HG03108 (cell line): ENCODE results near the gene PCSK6.
"Not testable (repeated sequence)": the region's sequence is repeated elsewhere in the genome, so short reads cannot be mapped to it uniquely, and the experiment has no call there.

Experiments used
- ATAC-seq: cut with Tn5 transposase; IDR thresholded peaks from one replicate; pipeline ENCODE4 v1.9.1; 2021; ENCODE audit warnings: moderate library complexity; ENCODE audit not compliant: unreplicated experiment

PCSK6 gene

DNA sequence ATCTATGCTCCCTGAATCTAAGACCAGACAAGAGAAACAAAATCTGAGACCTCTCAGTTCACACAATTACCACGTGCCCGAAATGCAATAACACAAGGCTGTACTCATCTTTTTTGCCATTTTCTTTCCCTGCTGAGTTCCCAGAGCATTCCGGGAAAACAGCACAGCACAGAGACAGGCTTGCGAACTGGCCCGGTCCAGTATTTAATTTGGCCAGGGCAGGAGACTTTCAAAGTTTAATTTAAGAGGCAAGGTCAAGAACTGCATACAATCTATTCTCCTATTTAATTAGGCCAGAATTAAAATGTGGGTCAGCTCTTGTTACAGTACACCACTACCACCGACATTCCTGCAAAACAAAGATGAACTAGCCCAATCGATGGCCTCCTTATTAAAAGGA, 107.0 kb downstream of the PCSK6 start:
- no peak for ATAC-seq

DNA sequence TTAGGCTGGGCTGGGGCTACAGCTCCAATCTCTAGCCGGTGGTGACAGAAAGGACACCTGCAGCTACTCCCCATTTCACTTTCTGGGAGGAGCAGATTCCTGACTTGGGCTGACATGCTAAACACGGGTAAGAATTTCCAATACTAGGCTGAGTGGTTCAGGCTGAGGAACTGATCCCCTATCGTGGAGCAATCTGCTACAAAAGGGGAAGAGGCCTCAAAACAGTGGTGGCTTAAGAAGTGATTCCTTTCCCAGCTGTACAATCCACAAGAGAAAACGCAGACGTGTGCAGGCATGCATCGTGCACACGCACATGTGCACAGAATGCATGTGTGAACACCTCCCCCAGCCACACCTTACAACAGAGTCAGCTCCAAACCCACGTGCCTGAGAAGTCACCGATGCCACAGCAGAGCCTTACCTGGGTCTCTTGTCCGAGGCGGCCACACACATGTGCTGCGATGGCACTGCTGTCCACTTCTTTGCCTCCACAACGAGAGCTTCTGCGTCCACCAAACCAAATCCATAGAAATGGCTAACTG, 107.8 kb downstream of the PCSK6 start:
- ATAC-seq = no peak

DNA sequence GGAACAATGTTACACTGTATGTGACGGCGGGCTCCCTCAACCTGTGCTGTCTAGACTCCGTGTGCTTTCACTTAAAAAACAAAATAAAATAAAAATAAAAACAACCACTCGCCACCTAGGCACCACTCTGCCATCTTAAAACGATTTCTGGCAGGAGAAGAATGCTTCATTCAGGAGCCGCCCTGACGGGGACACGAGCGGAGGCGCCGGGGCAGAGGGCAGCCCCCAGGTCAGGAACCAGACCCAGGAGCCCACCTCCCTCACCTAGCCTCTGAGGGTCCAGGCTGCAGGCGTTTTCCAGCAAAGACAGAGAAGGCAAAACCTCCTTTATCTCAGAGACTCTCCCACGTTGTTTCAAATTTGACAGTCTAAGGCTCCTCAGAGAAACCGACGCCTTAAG, 109.4 kb downstream of the PCSK6 start:
- ATAC-seq = no peak

DNA sequence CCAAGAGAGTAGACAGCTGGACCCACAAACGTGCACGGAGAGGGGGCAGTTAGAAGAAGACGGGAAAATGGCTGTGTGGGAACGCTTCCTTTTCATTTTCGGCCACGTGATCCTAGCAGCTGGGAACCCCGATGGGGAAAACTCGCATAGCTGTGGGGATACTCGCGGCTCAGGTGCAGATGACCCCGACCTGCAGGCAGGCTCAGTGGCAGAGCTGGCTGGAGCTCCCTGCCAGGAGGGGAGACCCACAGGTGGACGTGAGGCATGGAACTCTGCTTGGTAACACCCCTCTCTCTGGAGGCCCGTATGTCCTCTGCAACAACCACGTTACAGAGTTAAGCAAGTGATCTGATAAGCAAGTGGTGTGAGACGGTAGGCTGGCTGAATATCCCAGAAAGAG, 109.9 kb downstream of the PCSK6 start:
- no peak for ATAC-seq

DNA sequence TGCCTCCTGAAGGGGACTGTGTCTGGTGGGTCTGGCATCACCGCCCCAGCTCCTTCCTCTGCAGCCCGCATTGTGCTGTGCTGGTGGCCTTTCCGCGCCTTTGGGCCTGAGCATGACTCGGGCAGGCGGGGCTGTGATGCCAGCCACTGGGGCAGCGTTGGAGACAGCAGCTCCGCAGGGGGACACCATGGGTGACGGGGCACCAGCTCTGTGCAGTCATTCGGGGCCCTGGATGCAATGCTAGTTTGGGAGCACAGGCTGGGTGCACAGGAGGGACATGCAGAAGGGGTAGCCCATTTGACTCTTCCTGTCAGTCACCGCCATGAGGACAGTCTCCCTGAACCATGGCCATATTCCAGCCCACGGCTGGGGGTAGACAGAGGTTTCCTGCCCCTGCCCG, 110.6 kb downstream of the PCSK6 start:
- no peak for ATAC-seq

DNA sequence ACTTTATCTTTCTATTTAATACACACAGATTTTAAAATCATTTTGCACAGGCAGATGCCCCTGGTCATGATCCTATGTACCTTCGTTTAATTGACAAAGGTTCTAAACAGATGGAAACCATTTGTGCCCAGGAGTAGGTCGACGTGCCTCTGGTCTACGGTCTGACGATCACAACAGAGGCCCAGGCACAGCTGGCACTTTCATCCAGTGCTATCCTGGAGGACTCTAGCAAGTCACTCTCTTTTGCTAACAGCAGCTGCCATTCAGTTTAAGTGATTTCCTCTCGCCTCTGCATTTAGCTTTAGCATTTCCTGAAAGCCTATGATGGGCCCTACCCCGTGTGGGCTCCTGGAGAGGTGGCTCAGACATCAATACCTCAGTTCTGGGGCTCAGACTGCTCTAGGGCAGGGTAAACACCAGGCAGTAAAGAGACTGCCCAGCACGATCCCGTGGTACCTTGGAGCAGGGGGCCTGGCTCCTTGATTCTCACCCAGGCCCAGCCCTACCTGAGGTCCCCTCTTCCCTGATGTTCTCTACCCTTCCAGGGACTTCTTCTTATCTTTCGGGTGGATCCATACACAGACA, 111.2 kb downstream of the PCSK6 start:
- ATAC-seq = no peak

DNA sequence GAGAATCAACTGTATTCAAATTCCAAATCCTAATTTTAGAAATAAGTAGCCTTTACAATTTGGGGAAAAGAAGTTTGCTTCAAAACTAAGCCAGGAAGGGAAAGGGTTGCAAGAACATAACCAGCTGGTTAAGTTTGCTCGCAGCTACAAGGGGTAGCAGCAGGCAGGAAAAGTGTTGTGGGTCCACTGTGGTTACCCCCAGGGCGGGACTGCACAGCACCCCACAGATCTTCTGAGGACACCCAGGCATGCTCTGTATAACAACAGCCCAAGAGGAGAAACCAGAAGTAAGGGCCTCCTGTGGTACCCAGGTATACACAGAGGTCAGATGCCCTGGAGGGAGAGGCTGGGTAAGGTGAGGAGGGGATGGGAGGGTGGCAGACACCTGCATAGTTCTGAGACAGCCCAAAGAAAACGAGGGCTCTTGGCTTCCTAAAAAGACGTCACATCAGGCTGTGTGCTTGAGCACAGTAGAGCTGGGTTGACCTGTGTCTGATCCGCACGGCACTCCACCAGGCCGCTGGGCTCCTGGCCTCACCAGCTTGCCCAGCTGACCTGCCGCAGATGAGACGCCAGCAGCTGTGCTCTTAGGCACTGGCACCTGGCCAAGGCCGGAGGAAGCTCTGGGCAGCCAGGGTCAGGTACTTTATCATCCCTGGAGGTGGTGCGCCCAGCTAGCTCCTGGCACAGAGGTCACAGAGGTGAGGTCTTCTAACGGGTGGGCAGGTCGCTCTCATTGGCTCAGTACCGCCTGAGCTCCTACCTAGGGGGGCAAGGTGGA, 112.7 kb downstream of the PCSK6 start:
- no peak for ATAC-seq

DNA sequence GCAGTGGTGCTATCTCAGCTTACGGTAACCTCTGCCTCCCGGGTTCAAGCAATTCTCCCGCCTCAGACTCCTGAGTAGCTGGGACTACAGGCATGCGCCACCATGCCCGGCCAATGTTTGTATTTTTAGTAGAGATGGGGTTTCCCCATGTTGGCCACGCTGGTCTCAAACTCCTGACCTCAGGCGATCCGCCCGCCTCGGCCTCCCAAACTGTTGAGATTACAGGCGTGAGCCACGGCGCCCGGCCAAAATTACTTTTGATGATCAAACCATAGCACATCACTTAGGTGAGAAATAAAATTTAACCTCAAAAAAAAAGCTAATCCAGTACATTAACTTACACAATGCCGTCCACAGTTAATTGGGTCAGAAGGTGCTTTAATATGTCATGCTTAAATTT, 114.5 kb downstream of the PCSK6 start:
- not testable (repeated sequence) for ATAC-seq

DNA sequence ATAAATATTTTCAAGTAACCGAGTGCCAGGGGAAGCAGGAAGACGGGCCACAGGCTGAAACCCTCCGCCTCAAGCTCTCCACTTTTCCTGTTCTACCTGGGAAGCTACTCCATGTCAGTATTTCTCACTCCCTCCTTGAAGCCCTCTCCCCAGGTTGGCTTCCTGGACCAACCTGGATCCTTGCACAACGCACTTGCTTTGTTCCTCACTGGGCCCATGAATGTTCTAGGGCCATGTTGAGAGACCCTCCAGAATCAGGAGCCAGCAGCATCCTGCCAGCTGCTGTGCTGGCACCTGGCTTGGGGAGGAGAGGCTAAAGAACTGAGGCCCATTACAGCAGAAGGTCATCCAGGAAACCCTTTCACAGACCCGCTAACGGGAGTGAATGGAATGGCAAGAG, 115.2 kb downstream of the PCSK6 start:
- ATAC-seq = no peak

DNA sequence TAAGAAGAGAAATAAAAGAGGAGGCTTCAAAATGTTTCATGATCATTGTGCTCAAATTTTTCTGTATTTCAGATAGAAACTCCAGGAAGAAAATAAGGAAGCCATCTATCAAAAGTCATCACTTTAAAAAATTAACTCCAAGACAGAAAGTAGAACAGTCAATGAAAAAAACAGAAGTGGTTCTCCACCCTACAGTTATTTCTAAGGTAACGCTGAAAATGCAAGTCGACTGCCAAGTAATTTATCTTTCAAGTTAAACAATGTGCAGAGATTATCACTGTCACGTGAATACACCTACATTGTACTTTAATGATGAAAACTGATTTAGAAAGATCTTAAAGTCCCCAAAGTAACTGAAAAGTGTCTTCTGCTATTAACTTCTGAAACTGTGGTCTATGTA, 115.9 kb downstream of the PCSK6 start:
- ATAC-seq = no peak

DNA sequence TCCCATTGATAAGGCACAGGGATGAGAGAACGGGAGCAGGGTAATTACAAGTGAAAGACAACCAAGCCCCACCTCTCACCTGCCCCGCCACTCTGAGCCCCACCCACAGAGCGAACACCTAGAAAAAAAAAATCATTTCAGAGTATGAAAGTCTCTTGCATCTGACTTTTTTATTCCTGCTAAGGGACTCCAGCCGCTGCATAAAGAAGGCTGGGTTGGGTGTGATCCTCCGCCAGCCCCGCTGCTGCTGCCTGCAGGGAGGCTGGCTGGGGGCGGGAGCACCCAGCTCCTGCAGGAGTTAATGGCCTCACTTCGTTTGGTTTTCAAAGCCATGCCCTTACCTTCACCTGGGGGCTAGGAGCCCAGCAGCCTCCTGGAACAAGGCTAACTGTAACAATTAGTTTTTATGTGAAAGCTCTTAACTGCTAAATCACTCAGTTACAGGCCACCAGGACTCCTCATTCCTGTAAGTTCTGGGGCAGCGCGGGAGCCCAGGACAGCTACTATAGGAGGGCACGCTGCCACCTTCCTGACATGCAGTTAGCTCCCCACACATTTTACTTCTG, 116.5 kb downstream of the PCSK6 start:
- ATAC-seq = no peak

DNA sequence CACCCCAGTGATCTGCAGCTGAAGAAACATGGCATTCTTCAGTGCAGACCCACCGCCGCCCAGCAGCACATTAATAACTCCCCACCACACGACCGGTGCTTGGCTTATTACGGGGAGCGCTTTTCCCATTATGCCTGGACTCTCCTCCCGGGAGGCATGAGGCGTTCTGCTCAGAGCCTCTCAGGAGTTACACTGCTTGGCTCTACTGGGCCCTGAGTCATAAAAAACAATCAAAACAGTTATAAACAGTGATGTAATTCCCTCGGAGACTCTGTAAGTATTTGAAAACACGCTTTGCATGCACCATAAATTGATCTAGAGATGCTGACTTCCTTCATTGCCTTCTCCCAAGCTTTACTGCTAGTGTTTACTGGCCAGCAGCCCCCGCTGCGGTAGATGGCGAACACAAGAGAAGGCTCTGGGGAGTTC, 117.3 kb downstream of the PCSK6 start:
- ATAC-seq = no peak

DNA sequence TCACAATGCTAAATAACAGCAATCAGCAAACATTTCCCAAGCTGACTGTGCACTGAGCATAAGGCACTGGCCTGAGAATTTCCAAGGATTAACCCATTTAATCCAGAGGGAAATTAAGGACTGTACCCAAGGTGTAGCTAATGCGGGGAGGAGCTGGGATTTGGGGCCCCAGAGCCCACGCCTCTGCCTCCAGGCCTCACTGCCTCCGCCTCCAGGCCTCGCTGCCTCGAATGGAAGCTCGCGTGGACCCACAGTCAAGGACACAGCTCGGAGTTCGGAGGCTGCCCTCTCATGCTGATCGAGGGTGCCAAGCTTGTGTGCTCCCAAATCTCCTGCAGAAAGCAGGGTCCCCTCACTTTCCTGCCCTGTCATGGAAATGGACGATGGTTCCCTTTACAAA, 118.0 kb downstream of the PCSK6 start:
- no peak for ATAC-seq

DNA sequence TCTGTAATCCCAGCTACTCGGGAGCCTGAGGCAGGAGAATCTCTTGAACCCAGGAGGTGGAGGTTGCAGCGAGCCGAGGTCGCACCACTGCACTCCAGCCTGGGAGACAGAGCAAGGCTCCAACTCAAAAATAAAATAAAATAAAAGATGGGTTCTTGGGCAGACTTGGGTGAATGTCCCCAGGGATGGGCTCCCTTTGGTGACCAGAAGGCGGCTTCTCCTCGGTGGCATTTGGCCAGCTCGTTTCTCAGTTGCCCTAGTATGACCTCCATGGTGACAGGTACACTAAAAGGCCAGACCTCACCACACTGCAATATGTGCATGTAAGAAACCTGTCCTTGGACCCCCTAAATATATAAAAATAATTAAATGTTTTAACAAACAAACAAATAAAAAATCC, 118.4 kb downstream of the PCSK6 start:
- no peak for ATAC-seq

DNA sequence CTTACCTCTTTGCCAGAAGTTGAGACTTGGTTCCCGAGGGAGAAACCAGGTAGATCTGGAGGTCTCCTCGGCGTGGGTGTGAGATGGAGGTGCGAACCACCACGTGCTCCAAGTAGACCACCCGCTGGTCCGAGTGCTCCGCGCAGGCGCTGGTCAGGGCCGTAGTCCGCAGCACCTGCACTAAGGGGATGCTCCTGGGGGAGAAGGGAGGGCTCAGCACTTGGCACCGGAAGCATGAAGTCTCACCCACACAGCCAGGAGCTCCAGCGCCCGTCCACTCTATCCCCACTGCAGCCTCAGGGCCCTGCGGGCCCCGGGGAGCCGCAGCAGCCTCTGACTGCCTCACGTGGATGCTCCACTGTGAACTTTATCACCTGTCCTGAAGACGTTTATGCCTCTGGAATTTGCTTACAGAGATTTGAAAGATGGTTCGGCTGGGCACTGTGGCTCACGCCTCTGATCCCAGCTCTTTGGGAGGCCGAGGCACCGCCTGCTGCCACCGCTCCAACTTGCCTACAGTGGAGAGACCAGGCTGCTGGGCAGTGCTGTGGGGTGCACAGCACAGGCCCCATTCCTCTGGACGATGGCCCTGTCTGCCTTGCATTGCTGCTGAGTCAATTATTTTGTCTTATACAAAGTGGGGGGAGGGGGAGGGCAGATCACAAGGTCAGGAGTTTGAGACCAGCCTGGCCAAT, 119.0 kb downstream of the PCSK6 start:
- no peak for ATAC-seq

DNA sequence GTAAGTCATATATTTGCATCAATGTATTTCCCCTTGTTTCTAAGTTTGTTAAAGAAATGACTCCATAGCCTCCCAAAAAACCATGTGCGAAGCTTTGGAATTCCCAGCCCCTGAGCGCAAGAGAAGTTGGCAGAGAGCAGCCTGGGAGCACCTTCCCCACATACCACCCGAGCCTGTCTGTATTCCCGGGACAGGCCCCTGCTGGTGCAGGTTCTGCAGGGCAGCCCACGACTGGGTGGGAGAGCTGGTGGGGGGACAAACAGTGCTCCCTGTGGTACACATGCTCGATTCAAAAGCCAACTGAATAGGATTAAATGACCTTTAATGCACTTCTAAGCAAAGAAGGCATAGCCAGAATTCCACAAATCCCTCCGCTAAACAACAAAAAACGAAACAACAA, 119.8 kb downstream of the PCSK6 start:
- ATAC-seq = no peak

DNA sequence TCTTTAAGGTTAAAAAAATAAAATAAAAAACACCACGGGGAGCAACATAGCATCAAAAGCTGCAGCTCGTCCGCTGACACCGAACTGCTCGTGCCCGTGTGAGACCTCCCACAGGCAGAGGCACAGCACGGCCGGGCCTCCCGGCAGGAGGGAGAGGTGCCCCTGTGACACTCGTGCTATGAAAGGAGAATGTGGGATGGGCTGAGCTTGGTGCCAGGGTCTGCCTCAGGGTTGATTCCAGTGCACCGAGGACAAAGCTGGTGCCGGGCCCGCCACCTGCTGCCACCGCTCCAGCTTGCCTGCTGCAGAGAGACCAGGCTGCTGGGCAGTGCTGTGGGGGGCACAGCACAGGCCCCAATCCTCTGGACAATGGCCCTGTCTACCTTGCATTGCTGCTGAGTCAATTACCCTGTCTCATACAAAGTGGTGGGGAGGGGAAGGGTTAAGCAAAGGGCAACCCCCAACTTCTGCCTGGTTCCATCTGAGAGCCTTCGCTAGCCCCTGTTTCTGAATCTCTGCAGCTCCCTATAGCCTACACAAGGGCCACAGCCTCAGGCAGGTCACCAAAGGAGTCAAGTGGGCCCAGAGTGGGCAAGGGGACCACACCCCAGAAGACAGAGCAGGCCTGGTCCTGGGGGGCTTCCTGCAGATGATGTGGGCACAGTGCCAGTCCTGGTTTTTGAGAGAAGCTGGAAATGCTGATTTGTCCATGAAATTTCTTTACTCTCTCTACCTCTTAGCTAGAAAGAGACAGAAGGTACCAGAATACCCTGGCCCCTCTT, 120.5 kb downstream of the PCSK6 start:
- no peak for ATAC-seq

DNA sequence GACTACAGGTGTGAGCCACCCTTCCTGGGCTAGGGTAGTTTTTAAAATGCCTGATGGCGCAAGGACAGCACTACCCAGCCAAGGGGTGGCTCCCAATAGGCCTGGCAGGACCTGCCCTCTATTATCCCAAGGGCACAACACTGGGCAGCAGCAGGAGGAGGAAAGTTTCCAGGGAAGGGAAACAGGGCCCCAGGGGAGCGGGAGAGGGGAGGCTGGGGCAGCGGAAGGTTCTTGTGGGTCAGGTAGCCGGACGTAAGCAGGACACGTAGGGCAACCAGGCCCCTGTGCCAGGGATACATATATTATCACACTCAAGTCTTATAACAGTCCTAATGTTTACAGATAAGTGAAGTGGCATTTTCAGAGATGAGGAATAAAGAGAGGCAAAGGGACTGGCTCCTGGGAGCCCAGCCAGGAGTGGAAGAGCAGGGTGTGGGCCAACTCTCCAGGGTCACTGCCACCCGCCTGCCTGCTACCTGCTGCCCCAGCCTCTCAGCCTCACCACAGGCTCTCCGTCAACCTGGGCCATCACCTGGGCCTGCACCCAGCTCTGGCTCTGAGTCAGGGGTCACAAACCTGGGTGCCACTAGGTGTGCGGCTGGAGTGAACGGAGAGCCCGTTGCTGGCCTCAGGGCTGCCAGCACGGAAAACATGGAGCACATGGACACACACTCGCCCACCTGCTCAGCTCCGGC, 121.3 kb downstream of the PCSK6 start:
- no peak for ATAC-seq

DNA sequence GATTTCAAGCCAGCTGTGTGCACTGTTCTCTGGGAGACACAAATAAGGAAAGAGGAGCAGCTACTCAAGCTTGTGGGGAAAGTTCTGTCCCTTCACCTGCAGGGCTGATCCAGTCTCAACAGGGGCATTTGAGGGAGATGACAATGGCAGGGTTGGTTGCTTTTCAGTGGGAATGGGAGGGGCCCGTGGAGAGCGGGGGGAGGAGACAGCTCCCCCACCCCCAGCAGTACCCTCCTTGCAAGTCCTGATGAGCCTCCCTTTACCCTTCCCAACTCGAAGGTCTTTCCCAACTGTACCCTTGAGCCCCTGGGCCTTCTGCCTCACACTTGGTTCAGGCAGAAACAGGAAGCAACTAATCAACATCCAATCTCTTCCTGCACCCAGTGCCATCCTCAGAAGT, 122.7 kb downstream of the PCSK6 start:
- no peak for ATAC-seq

DNA sequence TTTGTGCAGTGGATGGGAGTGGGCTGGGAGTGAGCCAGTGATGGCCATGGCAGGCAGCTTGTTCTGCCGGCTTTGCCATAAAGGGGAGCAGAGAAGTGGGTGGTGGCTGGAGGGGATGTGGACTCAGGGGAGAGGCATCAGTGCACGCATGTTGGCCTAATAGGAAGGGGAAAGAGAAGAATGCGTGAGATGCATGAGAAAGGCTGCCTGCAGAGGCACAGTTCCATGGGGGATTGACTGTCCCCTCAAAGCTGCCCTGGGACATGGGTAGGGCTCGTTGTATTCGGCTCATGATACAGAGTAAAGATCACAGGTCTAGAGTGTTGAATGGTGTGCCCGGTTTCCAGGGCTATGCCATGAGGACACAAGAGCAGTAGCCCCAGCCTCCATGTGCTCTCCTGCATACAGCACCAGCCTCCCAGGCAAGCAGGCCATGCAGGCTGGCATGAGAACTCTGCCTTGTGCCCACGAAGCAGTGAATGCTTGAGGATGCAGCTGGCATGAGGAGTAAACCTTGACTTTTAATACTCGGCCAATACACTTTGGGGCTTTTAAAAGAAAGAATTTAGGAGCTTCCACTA, 126.4 kb downstream of the PCSK6 start:
- no peak for ATAC-seq
